Fibroblast of mammary gland (primary cell): Measurements from ENCODE around the gene GNB3.

Source experiments
- DNase-seq: peaks from one replicate; pipeline ENCODE4 v3.0.0-alpha.2; 2010; ENCODE audit warnings: low read depth
- H3K4me3 ChIP-seq: 2 replicates; pipeline ENCODE4 v1.5.1; 2011; ENCODE audit warnings: low read depth, mild to moderate bottlenecking, low read length, moderate library complexity; ENCODE audit not compliant: control insufficient read depth
- CTCF ChIP-seq: conservative IDR thresholded peaks from 2 replicates; pipeline ENCODE4 v1.5.1; 2011; ENCODE audit warnings: low read depth, low read length, inconsistent platforms; ENCODE audit not compliant: control insufficient read depth, insufficient read depth

GNB3 gene

GRCh38 chr12:6807170-6807569 is 33.6 kb upstream of the GNB3 start:
- H3K4me3 ChIP-seq = no peak overlapping the region
- TF ChIP-seq CTCF = no peak
- DNase-seq = peak; percentile 26

GRCh38 chr12:6809056-6809455 is 31.7 kb upstream of the GNB3 start:
- H3K4me3 ChIP-seq = no peak overlapping the region
- no peak for TF ChIP-seq CTCF
- DNase-seq = no peak

- DNase-seq = no peak
- no peak overlapping the region for H3K4me3 ChIP-seq
- TF ChIP-seq CTCF = no peak
Measured at GRCh38 chr12:6810758-6811157, 30.0 kb upstream of the GNB3 start.

GRCh38 chr12:6813363-6813762 is 27.4 kb upstream of the GNB3 start:
- DNase-seq = no peak
- no peak overlapping the region for H3K4me3 ChIP-seq
- TF ChIP-seq CTCF = no peak

GRCh38 chr12:6816598-6816997 is 24.1 kb upstream of the GNB3 start:
- H3K4me3 ChIP-seq = no peak overlapping the region
- no peak for TF ChIP-seq CTCF
- no peak for DNase-seq

GRCh38 chr12:6817098-6817497 is 23.6 kb upstream of the GNB3 start:
- no peak for DNase-seq
- no peak for TF ChIP-seq CTCF

GRCh38 chr12:6817662-6818157 is 23.0 kb upstream of the GNB3 start:
- TF ChIP-seq CTCF = no peak
- no peak overlapping the region for H3K4me3 ChIP-seq
- DNase-seq = no peak

More at GRCh38 chr12:6817098-6817497, 23.6 kb upstream of the GNB3 start:
- no peak overlapping the region for H3K4me3 ChIP-seq
